Ishikawa (cell line): ENCODE measurements around the gene PIEZO1.

ENCODE experiments used
- CREB1 ChIP-seq: IDR thresholded peaks from 2 replicates; pipeline ENCODE4 v1.6.1; 2012; ENCODE audit warnings: low read depth
- EP300 ChIP-seq: IDR thresholded peaks from 2 replicates; pipeline ENCODE4 v1.6.1; 2012; ENCODE audit warnings: borderline replicate concordance
- FOXM1 ChIP-seq: IDR thresholded peaks from 2 replicates; pipeline ENCODE4 v1.6.1; 2012; ENCODE audit warnings: low read depth, borderline replicate concordance
- TAF1 ChIP-seq: IDR thresholded peaks from 2 replicates; pipeline ENCODE4 v1.6.1; 2012; ENCODE audit warnings: low read depth, mild to moderate bottlenecking
- ZBTB7A ChIP-seq: IDR thresholded peaks from 2 replicates; pipeline ENCODE4 v1.6.1; 2012; ENCODE audit warnings: low read depth

- TF ChIP-seq FOXM1 (no peak), EP300 (no peak), TAF1 (no peak), CREB1 (no peak), ZBTB7A (no peak)
Observed at GRCh38 chr16:88692861-88693260, 92.2 kb downstream of the PIEZO1 start.
